D341Med (cell line): ENCODE data around the gene NAGS.
"Not testable (repeated sequence)": the region's sequence is repeated elsewhere in the genome, so short reads cannot be mapped to it uniquely, and the experiment has no call there.

ENCODE experiments used
- DNase-seq: peaks from one replicate; pipeline ENCODE4 v3.0.0; 2012; ENCODE audit warnings: low spot score

Gene NAGS

DNA sequence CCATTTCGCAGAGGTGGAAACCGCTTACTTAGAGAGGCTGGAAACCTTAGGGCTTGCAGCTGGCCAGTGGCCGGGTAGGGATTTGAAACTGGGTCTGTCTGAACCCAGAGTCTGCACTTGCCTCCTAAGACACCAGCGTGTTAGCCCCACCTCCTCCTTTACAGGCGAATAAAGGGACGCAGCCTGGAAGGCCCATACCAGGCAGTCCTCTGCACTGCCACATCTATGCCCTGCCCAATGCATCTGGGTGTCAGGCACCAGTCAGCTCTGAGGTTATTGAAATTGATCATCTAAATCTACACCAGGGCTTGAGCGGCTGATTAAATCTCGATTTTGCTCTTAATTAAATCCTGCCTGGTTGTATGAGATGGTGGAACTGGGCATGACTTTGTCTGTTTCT is 19.9 kb upstream of the NAGS start:
- peak; percentile 22 for DNase-seq

DNA sequence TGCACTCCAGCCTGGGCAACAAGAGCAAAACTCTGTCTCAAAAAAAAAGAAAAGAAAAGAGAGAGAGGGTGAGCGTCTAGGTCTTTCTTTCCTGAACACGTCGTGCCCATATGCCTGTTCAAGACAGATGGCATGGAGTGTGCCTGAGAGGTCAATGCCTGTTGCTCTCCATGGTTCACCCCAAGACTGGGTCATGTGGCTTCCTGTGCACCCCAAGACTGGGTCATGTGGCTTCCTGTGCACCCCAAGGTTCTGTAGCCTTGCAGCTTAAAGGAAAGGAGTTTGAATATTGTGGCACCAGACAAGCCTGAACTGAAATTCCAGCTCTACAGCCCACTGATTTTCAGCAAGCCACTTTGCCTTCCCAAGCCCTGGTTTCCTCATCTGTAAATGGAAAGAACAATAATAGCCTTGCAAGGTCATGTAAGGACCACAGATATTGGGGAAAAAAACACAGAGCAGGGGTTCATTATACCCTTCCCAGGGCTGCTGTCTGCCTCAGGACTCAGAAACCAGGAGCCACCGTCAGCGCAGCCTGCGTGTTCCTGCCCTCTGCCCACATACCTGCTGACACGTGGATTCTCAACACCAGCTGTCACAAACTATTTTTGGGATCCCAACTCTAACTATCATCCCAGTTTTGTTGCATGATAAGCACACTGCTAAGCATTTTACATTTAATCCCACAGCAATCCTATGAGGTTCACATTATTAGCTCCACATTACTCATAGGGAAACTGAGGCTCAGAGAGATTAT is 18.0 kb upstream of the NAGS start:
- peak; percentile 28 for DNase-seq

DNA sequence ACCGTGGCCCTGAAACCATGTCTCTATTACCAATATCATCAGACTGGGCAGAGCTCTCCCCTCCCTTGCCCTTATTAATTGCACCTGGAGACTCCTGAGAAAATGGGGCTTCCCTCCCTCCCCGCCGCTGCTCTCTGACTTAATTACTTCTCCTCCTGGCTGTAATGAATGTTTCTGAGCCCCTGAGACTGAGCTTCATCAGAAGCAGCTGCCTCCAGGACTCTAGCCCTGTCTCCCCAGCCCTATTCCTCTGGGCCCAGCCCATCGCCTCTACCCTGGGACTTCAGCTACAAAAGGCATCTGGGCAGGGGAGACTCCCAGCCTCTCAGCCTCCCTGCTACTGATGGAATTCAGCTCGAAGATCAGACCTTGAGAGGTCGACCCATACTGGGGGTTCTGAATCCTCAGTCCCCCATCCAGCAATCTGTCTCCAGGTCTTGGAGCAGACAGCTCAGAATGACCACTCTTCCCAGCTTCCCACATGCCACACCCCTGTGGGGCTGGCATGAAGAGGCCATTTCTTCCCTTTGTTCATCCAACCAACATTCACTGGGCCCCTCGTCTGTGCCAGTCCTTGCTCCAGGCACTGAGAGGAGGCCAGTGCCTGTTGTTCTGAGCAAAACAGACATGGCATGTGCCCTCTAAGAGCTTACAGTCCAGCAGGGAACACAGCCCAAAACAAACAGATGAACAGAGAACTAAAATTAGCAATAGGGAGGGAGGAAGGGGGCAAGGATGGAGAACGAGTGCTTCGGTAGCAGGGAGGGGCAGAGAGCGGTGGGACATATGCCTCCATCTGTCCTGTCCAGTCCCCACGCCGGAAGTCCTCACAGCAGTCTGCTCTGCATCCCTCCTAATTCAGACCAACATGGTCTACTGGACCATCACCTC is 17.0 kb upstream of the NAGS start:
- peak; percentile 30 for DNase-seq

DNA sequence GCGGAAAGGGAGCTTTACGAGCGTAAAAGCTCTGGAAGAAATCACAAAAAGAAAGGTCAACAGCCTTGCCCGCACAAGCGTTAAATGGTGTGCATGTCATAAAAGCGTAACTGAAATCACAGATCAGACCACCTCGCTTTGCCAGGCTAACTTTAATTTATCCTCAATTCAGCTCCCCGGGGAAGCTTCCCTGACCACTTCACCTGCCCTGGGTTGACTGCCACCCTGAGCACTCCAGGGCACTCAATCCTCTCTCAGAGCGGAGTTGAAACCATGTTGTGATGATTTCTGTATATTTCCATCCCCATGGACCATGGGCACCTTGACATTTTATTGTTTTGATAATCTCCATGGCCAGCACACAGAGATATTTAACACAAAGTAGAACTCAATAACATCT is 16.1 kb upstream of the NAGS start:
- no peak for DNase-seq

DNA sequence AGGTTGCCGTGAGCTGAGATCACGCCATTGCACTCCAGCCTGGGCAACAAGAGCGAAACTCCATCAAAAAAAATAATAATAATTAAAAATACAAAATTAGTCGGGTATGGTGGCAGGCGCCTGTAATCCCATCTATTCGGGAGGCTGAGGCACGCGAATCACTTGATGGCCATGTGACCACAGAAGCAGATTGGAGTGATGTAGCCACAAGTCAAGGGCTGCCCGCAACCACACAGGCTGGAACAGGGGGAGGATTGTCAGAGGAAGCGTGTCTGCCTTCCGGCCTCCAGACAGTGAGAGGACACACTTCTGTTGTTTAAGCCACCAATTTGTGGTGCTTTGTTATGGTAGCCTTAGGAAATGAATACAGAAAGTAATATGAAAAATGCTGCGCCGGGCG is 11.8 kb upstream of the NAGS start:
- DNase-seq, result no peak

DNA sequence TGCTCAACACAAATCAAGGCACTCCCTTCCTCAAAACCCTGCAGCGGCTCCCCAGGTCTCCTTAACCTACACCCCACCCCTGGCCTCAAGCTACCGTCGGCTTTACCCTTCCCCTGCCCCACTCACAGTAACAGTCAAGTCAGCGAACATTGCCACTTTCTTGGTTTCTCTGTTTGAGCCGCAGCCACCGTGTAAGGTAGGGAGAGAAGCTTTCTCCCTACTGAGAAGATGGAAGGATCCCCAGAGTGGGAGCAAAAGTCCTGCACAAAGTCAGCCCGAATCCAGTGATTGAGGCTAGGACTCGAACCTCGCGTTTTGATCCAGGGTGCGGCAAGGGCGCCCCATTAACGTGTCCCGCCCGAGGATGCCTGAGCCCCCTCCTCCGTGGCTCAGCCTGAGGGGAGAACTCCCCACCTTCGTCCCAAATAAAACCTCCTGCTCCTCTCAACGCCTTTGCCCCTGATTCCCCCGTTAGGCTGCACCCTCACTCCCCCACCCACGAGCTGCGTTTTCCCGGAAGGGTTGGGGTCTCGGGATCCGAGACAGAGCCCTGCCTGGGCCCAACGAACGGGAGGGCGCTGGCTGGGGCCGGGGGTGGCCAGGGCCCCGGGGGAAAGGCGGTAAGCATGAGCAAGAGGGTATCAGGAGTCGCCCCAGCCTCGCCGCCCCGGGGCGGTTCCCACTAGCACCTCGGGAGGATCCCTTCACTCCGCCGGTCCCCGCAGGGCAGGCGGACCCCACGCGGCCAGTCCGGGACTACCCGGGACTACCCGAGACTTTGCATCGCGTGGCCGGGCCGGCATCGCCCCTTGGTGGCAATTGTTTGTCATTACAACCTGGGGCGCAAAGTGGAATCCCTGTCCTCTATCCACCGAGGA is 9.9 kb upstream of the NAGS start:
- peak; percentile 95 for DNase-seq

DNA sequence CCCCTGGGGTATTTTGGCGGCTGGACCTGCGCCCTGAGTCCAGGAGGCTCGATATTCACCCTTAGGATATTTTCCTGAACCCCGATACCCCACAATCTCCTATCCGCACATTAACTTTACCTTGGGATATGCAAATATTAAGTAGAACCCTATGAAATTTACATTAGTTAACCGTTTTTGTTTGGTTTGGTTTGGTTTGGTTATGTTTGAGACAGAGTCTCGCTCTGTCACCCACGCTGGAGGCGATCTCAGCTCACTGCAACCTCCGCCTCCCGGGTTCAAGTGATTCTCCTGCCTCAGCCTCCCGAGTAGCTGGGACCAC is 9.3 kb upstream of the NAGS start:
- DNase-seq, result no peak

DNA sequence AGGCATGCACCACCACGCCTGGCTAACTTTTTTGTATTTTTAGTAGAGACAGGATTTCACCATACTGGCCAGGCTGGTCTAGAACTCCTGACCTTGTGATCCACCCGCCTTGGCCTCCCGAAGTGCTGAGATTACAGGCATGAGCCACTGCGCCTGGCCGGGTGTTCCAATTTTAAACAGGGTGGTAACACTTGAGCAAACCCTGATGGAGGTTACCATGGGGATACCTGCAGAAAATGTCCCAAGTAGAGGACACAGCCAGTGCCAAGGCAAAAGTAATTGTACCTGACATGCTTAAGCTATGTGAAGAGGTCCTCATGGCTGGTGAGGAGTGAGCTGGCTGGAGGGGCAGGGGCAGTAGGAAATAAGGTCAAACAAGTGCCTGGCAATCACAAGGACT is 7.2 kb upstream of the NAGS start:
- not testable (repeated sequence) for DNase-seq

DNA sequence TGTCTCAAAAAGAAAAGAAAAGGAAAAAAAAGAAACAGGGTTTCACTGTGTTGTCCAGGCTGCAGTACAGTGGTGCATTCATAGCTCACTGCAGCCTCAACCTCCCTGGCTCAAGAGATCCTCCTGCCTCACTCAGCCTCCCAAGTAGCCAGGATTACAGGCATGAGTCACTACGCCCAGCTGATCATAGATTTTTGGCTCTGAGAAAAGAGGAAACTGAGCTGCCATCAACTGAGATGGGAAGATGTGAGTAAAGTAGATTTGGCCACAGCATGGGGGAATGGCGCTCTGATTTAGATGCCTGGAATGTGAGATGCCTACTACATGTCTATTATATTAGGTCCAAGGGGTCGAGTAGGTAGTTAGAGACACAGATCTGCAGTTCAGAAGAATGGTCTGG is 5.9 kb upstream of the NAGS start:
- DNase-seq, result no peak

DNA sequence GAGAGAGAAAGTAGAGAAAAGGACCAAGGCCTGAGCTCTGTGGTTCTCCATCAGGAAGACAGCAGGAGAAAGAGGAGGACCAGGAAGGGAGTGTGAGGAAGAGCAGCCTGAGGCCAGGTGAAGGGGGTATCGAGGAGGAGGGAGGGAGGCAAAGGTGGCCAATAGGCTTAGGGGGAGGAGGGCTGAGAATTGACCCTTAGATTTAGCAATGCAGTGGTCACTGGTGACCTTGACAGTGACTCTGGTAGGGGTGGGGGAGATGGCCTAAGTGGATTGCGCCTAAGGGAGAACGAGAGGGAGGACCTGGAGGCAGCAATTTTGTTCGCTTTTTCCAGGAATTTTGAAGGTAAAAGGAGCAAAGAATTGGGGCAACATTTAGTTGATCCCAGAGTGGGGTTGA is 5.4 kb upstream of the NAGS start:
- no peak for DNase-seq

DNA sequence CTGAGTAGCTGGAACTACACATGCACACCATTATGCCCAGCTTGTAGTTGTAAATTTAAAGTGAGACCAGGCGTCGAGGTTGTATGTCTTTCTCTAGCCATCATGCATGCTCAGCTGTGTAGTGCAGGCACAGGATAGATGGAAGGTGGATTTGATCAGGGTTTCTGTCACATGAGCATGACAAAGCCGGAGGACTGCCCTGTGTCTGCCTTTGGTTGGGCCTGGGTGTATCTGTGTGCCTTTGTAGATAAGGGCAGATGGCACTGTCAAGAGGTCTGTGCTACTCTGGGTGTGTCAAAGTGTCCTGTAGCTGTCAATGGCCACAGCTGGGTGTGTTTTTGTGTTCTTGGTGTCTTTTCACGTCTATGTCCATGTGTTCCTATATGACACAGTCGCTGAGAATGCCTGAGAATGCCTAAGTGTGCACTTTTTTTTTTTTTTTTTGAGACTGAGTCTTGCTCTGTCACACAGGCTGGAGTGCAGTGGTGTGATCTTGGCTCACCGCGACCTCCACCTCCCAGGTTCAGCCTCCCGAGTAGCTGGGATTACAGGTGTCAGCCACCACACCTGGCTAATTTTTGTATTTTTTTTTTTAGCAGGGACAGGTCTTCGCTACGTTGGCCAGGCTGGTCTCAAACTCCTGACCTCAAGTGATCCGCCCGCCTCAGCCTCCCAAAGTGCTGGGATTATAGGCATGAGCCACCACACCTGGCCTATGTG is 4.1 kb upstream of the NAGS start:
- DNase-seq, result no peak

DNA sequence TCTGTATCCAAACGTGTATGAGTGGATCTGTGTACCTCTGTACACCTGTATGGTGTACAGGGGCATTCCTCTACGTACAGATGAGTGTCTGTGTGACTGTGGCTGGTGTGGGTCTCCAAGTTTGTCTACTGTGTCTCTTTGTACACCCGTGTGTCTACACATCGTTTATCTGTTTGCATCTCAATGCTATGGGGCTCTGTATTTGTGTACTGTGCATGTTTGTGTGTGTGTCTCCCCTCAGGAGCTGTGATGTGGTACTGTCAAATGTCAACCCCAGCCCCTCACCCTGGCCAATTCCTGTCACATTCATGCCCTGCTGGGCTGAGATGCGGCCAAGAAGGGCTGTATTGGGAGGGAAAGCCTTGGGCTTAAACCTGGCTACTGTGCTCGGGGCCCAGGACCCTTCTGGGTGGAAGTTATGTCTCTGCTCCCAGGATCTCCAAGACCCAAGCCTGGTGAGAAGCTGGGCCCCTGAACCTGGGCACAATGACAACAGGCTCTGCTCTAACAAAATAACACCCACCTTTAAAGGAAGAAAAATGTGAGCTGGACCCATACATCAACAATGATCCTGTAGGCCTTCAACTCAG is 3.5 kb upstream of the NAGS start:
- DNase-seq, result no peak

DNA sequence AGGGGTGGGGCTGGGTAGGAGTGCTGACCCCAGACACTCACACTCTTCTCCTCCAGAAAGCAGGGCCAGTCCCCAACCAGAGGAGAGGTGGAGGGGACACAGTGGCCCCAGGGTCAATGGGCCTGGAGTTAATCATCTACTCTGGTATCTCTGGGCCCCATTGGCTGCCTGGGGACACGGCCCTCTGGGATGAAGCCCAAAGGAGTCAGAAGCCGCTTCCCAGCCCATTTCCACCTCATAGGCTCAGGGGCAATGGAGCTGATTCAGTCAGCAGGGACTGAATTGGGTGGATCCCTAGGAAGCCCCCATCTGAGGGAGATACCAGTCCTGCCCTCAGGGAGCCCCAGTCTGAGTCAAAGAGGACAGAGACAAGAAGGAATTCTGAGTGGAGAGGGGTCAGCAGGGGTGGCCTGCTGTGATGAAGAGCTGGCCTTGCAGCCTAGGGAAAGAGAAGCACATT is 2.9 kb upstream of the NAGS start:
- no peak for DNase-seq

DNA sequence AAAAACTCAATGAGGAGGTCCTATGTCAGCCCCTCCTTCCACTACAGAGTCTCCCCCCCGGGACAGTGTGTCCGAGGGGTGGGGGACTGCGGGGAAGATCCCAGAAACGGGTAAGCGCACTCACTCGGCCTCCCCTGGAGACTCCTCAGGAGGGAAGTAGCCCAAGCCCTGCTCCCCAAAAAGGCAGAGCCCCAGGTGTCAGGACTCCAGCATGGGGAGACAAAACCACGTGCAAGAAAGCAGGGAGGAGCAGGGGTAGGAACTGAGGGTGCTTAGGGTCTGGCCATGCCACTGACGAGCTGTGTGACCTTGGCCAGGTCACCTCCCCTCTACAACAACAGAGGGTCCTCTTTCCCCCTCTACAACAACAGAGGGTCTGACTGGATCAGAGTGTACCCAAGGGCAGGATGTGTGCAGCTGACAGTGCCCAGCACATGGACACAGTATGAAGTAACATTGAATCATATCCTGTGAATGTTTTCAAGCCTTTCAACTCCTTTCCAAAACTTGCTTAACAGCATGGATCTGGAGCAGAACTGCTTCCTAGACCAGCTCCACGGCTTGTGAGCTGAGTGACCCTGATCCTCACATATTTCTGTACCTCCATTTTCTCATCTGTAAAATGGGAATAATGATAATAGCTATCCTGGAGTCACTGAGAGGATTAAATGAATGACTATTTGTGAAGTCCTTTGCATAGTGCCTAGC is 2.1 kb upstream of the NAGS start:
- DNase-seq, result no peak

DNA sequence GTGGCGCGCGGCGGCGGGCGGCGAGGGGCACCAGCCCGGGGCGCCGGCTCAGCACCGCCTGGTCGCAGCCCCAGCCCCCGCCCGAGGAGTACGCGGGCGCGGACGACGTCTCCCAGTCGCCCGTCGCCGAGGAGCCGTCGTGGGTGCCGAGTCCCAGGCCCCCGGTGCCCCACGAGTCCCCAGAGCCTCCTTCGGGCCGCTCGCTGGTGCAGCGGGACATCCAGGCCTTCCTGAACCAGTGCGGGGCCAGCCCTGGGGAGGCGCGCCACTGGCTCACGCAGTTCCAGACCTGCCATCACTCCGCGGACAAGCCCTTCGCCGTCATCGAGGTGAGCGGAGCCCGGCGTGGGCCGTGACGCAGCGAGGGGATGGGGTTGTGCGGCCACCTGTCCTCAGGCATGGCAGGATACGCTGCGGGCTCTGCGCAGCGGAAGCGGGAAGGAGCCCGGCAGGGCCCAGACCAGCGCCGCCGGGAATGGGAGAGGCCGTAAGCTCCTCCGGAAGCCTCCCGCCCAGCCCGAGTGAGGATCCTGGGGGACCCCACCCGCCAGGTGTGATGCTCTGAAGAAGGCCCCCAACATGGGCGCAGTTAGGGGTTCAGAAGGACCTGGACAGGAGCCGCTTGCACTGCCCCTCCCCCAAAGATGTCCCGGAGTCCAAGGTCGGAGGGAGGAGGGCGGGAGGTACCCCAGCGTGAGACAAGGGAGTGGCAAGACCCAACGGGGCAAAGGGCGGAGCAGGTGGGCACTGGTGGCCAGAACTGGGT is 522 bp downstream of the NAGS start:
- DNase-seq, result no peak

DNA sequence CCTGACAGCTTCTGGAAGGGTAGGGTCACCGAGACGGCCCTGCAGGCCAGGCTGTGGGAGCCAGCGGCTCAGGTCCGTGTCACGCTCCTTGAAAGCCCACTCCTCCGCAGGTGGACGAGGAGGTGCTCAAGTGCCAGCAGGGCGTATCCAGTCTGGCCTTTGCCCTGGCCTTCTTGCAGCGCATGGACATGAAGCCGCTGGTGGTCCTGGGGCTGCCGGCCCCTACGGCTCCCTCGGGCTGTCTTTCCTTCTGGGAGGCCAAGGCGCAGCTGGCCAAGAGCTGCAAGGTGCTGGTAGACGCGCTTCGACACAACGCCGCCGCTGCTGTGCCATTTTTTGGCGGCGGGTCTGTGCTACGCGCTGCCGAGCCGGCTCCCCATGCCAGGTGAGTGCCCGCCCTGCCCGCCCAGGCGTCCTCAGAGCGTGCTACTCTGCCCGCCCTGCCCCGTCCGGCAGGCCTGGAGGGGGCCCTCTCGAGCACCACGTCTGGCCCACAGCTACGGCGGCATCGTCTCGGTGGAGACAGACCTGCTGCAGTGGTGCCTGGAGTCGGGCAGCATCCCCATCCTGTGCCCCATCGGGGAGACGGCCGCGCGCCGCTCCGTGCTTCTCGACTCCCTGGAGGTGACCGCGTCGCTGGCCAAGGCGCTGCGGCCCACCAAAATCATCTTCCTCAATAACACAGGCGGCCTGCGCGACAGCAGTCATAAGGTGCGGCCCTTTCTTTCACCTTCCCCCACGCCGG is 1.3 kb downstream of the NAGS start:
- DNase-seq, result no peak

DNA sequence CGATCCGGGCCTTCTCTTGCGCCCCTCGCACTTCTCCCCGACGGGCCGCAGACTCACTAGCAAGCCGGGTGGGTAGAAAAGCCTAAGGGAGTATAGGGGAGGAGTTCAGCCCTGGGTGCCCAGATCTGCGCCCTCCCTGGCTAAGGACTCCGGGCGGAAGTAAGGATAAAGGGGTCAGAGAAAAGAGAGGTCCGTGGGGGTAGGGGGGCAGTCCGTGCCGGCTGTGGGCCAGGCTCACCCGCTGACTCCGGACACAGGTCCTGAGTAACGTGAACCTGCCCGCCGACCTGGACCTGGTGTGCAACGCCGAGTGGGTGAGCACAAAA is 1.8 kb downstream of the NAGS start:
- DNase-seq, result no peak

DNA sequence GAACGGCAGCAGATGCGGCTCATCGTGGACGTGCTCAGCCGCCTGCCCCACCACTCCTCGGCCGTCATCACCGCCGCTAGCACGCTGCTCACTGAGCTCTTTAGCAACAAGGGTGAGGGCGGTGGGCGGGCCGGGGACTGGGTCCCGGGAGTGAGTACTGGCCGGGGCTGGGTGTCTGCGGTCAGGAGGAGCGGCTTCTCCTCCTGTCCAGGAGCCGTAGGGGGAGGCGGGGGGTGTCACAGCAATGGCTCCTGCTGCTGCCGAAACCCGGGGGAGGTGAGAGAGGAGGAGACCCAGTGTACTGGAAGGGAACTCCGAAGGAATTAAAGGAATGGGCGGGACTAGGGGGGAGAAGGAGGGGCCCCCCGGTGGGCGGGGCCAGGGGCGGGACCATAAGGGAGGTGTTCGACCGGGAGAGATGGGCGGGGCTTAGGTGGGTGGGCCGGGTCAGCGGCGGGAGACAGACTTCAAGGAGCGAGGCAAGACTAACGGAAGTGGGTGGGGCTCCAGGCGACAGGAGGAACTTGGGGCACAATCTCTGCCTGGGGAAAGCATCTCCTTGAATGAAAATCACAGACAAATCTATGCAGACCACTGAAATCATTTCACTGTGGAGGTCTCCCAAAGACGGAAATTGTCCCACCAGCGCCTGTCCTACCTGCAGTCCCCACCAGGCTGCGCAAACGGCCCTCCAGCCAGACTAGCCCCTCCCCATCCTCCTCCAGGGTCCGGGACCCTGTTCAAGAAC is 2.4 kb downstream of the NAGS start:
- peak; percentile 100 for DNase-seq
